ENCODE measurements around the gene ZHX3. TPM values are rescaled to one million over a fixed set of nuclear protein-coding genes. Genes with fewer than 3 reads are reported as not detected.

The ZHX3 gene
- total and polyA plus RNA-seq, 2 experiments from 2014 or later, result 5.8 to 10.3 TPM

DNA sequence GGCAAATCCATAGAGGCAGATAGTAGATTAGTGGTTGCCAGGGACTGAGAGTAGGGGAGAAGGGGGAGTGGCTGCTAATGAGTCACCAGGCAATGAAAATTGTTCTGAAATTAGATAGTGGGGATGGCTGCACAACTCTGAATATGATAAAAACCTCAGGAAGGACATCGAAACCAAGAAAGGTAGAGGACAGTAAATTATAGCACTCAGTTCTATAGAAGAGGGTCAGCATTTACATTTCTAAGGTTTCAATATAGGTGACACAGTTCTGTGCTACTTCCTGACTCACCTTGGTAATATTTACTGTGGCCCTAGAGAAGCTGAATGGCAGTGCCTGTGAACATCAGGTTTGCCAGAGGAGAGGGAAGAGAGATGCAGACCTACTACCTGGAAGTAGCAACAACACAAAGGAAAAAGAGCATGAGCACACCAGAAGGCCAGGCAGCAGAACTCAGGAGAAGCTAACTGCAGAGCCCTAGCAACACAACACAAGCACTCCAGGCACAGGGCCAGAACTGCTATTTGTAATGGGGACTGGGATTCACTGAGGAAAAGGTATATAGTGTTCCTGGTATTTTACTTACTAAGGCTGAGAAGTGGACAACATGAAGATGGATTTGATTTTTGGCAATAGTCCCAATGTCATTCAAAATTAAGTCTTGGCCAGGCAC is 104.2 kb downstream of the ZHX3 start:
- no peaks in the 10 kb centered on the region for H3K36me3 ChIP-seq
- peak in 1 of 2 donors; percentile 54 for DNase-seq (ENCODE audit: low read depth in 1 of 2, low spot score in 1 of 2)
- no peak overlapping the region for H3K4me3 ChIP-seq
- TF ChIP-seq, protein P1, sequence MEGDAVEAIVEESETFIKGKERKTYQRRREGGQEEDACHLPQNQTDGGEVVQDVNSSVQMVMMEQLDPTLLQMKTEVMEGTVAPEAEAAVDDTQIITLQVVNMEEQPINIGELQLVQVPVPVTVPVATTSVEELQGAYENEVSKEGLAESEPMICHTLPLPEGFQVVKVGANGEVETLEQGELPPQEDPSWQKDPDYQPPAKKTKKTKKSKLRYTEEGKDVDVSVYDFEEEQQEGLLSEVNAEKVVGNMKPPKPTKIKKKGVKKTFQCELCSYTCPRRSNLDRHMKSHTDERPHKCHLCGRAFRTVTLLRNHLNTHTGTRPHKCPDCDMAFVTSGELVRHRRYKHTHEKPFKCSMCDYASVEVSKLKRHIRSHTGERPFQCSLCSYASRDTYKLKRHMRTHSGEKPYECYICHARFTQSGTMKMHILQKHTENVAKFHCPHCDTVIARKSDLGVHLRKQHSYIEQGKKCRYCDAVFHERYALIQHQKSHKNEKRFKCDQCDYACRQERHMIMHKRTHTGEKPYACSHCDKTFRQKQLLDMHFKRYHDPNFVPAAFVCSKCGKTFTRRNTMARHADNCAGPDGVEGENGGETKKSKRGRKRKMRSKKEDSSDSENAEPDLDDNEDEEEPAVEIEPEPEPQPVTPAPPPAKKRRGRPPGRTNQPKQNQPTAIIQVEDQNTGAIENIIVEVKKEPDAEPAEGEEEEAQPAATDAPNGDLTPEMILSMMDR (IDR thresholded peaks at IDR 0.05; ENCODE audit: low read depth, low read length), result no peak
- H3K4me1 ChIP-seq (ENCODE audit: low read depth), result no peaks in the 10 kb centered on the region
- no peaks in the 10 kb centered on the region for H3K27me3 ChIP-seq
- no peak overlapping the region for H3K27ac ChIP-seq
- H3K9me3 ChIP-seq (ENCODE audit: low read depth), result no peaks in the 10 kb centered on the region

DNA sequence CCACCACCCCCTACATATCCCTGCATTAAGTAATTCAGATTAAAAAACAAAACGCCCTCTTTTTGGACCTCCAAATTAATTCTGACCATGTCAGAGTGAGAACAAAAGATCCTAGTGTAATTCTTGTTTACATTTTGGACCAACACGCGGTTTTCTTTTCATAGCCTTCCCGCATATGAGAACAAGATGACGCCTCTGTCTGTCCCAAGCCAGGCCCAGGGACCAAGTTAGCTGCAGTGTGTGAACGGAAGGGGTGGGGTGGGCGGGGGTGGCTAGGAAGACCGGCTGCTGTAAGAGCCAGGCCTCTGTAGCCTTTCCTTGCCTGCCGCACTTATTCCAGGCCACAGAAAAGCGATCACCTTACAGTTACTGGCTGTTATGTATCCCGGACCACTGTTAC is 112.2 kb downstream of the ZHX3 start:
- H3K9me3 ChIP-seq (ENCODE audit: low read depth), result no peaks in the 10 kb centered on the region
- H3K27ac ChIP-seq, result no peak overlapping the region
- H3K4me1 ChIP-seq (ENCODE audit: low read depth), result no peaks in the 10 kb centered on the region
- no peaks in the 10 kb centered on the region for H3K27me3 ChIP-seq
- H3K4me3 ChIP-seq, result no peak overlapping the region
- DNase-seq (ENCODE audit: low read depth in 1 of 2, low spot score in 1 of 2), result no peak
- H3K36me3 ChIP-seq, result no peaks in the 10 kb centered on the region
- TF ChIP-seq, protein P1 (IDR thresholded peaks at IDR 0.05; ENCODE audit: low read depth, low read length), result no peak

DNA sequence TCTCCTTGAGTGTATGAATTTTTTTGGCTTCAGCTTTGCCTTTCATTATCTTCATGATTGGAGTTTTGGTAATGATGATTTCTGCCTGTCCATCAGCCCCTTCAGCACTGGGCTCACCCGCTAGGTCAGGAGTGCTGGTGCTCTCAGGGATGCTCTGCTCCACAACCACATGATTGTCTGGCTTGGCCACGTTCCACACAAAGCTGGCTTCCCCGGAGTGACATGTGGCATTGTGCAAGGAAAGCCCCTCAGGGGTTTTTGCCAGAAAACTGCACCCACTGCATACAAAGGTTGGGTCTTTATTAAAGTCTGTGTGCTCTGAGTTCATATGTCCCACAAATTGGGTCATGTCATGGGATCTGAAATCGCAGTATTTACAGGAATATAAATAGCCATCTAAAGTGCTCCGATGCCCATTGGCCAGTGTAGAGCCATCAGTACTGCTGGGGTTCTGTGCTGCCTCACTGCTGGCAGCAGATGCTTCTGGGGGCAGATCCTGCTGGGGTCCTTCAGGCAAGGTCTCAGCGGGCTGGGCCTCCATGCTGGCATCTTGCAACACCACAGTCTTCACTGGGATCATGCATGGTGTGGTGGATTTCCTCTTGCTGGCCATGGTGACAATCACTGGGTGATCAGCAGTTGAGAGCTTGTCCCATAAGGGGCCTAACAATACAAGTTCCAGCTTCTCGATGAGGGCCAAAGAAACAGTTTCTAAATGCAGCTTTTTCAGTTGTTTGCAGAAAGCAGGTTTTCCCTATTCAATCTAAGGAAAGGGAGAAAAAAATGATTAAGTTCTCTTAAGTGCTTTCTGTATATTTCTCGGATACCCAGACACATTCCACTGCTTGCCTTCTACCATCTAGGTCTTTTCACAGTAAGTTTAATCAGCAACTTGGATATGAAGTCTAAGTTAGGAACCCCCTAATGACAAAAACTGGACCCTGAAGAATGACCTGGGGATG is 112.9 kb downstream of the ZHX3 start:
- no peaks in the 10 kb centered on the region for H3K27me3 ChIP-seq
- H3K4me3 ChIP-seq, result no peak overlapping the region
- no peaks in the 10 kb centered on the region for H3K9me3 ChIP-seq (ENCODE audit: low read depth)
- no peaks in the 10 kb centered on the region for H3K4me1 ChIP-seq (ENCODE audit: low read depth)
- DNase-seq (ENCODE audit: low read depth in 1 of 2, low spot score in 1 of 2), result no peak
- H3K36me3 ChIP-seq, result no peaks in the 10 kb centered on the region
- no peak overlapping the region for H3K27ac ChIP-seq
- TF ChIP-seq, protein P1 (IDR thresholded peaks at IDR 0.05; ENCODE audit: low read depth, low read length), result no peak

DNA sequence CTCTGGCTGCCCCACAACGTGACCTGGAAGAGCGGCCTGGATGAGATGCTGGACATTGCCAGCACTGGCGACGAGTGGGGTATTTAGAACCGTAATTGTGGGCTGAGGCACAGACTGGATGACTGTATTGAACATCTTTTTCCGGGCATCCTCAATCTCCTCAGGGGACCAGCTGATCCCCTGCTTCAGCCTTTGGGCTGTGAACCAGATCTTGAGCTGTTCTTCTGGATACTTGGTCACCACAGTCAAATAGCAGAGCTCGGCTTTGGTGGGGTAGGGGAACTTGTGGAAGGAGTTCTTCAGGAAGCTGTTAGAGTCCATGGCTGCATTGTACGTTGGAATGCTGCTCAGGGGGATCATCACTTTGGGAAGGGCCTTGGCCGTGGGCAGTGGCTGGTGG is 113.9 kb downstream of the ZHX3 start:
- H3K4me3 ChIP-seq, result no peak overlapping the region
- H3K27ac ChIP-seq, result no peak overlapping the region
- H3K36me3 ChIP-seq, result no peaks in the 10 kb centered on the region
- H3K27me3 ChIP-seq, result no peaks in the 10 kb centered on the region
- H3K4me1 ChIP-seq (ENCODE audit: low read depth), result no peaks in the 10 kb centered on the region
- H3K9me3 ChIP-seq (ENCODE audit: low read depth), result no peaks in the 10 kb centered on the region
- TF ChIP-seq, protein P1 (IDR thresholded peaks at IDR 0.05; ENCODE audit: low read depth, low read length), result no peak
- no peak for DNase-seq (ENCODE audit: low read depth in 1 of 2, low spot score in 1 of 2)

DNA sequence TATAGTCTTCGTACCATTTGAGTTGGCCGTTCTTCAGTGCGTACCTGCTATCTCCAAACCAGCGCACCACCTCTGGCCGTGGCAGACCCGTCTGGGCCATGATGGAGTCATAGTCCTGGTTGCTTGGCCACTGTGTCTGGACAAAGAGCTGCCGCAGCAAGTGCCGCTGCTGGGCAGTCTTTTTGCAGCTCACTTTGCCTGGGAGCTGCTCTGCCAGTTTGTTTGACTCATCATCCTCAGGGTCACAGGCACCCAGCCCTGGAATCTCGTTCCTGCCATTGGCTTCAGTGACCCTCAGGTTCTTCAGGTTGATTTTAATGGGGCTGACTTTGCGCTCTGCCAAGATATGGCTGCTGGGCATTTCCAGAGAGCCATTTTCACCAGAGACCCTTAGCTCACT is 115.1 kb downstream of the ZHX3 start:
- no peak overlapping the region for H3K27ac ChIP-seq
- no peaks in the 10 kb centered on the region for H3K9me3 ChIP-seq (ENCODE audit: low read depth)
- TF ChIP-seq, protein P1 (IDR thresholded peaks at IDR 0.05; ENCODE audit: low read depth, low read length), result no peak
- no peaks in the 10 kb centered on the region for H3K4me1 ChIP-seq (ENCODE audit: low read depth)
- no peaks in the 10 kb centered on the region for H3K27me3 ChIP-seq
- no peak overlapping the region for H3K4me3 ChIP-seq
- no peak for DNase-seq (ENCODE audit: low read depth in 1 of 2, low spot score in 1 of 2)
- H3K36me3 ChIP-seq, result no peaks in the 10 kb centered on the region

Measured in cardiac muscle cell (in vitro differentiated cells and primary cell).